NB4 (cell line): ENCODE measurements around the gene CCNC.

Experiments
- DNase-seq: peaks from one replicate; pipeline ENCODE4 v3.0.0; 2010; ENCODE audit warnings: low read depth
- H3K4me3 ChIP-seq: one replicate; pipeline ENCODE4 v1.5.1; 2011; ENCODE audit warnings: mild to moderate bottlenecking, low read depth, low read length, moderate library complexity
- MYC ChIP-seq: IDR thresholded peaks from 2 replicates; pipeline ENCODE4 v1.6.1; 2011; ENCODE audit warnings: low read depth, low read length
- POLR2A ChIP-seq: IDR thresholded peaks from 2 replicates; pipeline ENCODE4 v1.6.1; 2011; ENCODE audit warnings: mild to moderate bottlenecking; ENCODE audit not compliant: insufficient read length; ENCODE audit errors: extremely low read depth
- TF ChIP-seq, protein P1 (sequence below): IDR thresholded peaks from one replicate; pipeline ENCODE4 v1.5.1; 2012; ENCODE audit warnings: low read depth, low read length
- TF ChIP-seq, protein P2 (sequence below): IDR thresholded peaks from 2 replicates; pipeline ENCODE4 v1.6.1; 2011; ENCODE audit warnings: low read depth, low read length

The CCNC gene

DNA sequence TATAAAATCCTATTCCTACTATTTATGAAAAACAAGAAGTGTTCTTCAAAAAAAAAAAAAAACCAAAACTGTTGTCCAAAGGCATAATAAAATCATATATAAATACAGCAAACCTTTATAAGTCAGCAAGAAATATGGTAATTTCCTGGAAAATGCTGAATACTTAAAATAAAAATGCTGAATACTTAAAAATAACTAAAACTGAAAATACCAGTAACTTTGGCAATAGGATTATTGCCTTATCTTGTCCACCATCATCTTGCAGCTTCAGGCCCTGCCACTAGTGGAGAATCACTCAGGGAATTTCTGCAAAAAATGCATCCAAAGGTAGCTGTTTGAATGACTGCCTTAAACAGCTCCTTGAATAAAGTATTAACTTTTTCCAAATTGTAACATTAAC, 24.5 kb downstream of the CCNC start:
- no peak for DNase-seq
- TF ChIP-seq MYC (no peak), POLR2A (no peak)
- TF ChIP-seq, protein P1, sequence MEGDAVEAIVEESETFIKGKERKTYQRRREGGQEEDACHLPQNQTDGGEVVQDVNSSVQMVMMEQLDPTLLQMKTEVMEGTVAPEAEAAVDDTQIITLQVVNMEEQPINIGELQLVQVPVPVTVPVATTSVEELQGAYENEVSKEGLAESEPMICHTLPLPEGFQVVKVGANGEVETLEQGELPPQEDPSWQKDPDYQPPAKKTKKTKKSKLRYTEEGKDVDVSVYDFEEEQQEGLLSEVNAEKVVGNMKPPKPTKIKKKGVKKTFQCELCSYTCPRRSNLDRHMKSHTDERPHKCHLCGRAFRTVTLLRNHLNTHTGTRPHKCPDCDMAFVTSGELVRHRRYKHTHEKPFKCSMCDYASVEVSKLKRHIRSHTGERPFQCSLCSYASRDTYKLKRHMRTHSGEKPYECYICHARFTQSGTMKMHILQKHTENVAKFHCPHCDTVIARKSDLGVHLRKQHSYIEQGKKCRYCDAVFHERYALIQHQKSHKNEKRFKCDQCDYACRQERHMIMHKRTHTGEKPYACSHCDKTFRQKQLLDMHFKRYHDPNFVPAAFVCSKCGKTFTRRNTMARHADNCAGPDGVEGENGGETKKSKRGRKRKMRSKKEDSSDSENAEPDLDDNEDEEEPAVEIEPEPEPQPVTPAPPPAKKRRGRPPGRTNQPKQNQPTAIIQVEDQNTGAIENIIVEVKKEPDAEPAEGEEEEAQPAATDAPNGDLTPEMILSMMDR: no peak
- TF ChIP-seq, protein P2, sequence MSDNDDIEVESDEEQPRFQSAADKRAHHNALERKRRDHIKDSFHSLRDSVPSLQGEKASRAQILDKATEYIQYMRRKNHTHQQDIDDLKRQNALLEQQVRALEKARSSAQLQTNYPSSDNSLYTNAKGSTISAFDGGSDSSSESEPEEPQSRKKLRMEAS: no peak
- H3K4me3 ChIP-seq: no peak overlapping the region

DNA sequence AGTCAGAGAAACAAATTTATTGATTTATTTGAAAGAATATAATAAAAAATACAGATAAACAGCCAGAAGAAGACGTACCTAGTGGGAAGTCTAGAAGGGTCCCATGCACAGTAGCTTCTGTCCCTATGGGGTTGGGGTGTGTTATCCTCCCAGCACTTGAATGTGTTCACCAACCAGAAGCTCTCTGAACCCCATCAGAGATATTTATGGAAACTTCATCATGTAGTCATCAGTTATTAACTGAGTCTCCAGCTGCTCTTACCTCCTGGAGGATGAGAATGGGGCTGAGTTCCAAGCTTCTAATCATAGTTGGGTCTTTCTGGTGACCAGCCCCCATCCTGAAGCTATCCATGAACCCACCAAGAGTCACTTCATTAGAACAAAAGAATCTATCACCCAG, 37.8 kb downstream of the CCNC start:
- TF ChIP-seq MYC (no peak), POLR2A (no peak)
- TF ChIP-seq, protein P2: no peak
- TF ChIP-seq, protein P1: no peak
- H3K4me3 ChIP-seq: no peak overlapping the region
- DNase-seq: no peak

DNA sequence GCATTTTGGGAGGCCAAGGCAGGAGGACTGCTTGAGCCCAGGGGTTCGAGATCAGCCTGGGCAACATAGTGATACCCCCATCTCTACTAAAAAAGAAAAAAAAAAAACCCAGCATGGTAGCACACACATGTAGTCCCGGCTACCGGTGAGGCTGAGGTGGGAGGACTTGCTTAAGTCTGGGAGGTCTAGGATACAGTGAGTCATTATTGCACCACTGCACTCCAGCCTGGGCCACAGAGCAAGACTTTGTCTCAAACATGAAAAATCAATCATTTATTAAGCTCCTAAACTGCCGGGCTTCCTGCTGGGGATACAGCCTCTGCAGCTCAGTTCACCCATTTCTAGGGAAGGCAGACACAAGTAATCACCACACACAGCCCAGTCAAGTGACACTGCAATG, 45.9 kb downstream of the CCNC start:
- peak; percentile 79 for DNase-seq
- no peak overlapping the region for H3K4me3 ChIP-seq
- TF ChIP-seq, protein P2: no peak
- TF ChIP-seq MYC (no peak), POLR2A (no peak)
- TF ChIP-seq, protein P1: no peak

DNA sequence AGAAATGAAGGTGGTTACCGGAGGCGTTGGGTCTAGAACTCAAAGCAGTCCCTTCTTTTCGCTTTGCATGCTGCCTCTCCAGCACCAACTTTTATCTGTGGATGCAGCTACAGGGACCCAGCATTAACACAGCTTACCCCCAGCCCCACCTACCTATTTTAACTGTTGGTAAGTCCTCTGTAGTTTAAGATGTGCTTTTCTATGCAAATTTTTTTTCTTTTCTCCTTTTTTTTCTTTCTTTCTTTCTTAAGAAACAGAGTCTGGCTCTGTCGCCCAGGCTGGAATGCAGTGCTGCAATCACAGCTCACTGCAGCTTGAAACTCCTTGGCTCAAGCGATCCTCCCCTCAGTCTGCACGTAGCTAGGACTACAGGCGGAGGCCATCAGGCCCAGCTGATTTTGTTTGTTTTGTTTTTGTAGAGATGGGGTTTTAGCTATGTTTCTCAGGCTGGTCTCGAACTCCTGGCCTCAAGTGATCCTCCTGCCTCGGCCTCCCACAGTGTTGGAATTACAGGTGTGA, 46.8 kb downstream of the CCNC start:
- H3K4me3 ChIP-seq: peak overlapping the region; percentile 84
- no peak for DNase-seq
- TF ChIP-seq, protein P2: no peak
- TF ChIP-seq POLR2A (no peak), MYC (no peak)
- TF ChIP-seq, protein P1: no peak

DNA sequence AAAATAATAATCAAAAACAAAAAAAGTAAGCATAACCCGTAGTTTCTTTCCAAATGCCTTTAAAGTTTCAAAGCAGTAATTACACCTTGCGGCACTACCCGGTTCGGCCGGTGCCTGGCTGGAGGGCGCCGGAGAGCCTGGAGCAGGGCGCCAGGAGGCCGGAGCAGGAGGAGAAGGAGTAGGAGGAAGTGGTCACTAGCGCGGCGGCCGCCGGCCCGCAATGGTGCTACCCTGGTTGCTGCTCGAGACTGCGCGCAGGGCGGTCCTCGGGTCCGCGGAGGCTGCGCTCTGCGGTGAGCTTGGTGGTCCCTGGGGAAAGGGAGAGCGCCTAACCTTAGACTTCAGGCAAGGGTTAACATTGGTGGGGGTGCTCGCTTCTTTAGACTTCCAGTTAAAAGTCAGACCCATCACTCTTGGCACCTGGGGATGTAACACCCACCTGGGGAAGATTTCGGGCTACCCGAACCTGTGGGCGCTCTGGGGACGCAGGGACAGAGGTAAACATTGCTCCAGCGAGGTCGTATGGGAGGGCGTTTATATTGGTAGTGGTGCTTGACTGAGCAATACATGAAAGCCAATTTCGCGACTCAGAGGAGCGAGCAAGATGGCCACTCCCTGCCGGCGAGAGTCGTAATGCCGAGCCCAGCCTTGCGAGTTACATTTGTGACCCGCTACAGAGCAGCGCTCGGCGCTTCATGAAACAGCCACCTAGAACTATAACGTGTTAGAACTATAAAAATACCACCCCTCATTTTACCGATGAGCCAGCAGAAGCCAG, 47.4 kb downstream of the CCNC start:
- TF ChIP-seq MYC (0 out of 2 replicates have a peak, but pooled peaks have one; percentile 37), POLR2A (peak; percentile 86)
- TF ChIP-seq, protein P2: no peak
- TF ChIP-seq, protein P1: peak; percentile 78
- H3K4me3 ChIP-seq: peak overlapping the region; percentile 84
- peak; percentile 94 for DNase-seq

DNA sequence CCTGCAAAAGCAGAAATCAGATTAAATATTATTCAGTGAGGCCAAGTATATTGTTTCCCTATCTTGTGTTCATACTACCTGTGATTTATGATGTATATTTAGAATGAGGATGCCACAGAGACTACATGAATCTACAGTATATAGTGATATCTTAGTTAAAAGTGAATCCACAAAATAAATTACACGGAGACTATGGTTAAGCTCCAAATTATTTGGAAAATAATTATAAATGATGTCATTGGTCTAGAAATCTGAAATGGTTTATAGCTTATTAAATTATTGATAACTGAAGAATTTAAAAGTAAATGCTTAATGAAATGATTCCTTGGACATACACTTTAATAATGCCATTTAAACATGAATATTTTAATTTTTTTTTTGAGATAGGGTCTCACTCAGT, 49.0 kb downstream of the CCNC start:
- no peak for DNase-seq
- TF ChIP-seq POLR2A (no peak), MYC (no peak)
- TF ChIP-seq, protein P1: no peak
- TF ChIP-seq, protein P2: no peak
- H3K4me3 ChIP-seq: no peak overlapping the region
